Right lobe of liver (tissue), 4 donors: Measurements from ENCODE around the gene MAP1B.

Source experiments
- POLR2A ChIP-seq: fragments of 450-650 bp; IDR thresholded peaks from one replicate; pipeline ENCODE4 v1.6.1; 2017; ENCODE audit warnings: antibody characterized with exemption, mild to moderate bottlenecking
- TF ChIP-seq, protein P1 (sequence below), 4 donors: fragments of 200-600 bp in 3 of 4; fragments of 450-650 bp in 1 of 4; IDR thresholded peaks; one replicate each; pipeline versions ENCODE4 v1.5.1 to v1.8.0; 2016 to 2022; ENCODE audit warnings: antibody characterized with exemption in 4 of 4, mild to moderate bottlenecking in 2 of 4
- donor health status: DM: no; HTN: no; CAD: no.
- donor health status: DM: no; HTN: no; CAD: no.
- donor health status: DM: no; HTN: yes; CAD: no.

GRCh38 chr5:72189146-72189545 is 81.9 kb downstream of the MAP1B start:
- TF ChIP-seq, protein P1, sequence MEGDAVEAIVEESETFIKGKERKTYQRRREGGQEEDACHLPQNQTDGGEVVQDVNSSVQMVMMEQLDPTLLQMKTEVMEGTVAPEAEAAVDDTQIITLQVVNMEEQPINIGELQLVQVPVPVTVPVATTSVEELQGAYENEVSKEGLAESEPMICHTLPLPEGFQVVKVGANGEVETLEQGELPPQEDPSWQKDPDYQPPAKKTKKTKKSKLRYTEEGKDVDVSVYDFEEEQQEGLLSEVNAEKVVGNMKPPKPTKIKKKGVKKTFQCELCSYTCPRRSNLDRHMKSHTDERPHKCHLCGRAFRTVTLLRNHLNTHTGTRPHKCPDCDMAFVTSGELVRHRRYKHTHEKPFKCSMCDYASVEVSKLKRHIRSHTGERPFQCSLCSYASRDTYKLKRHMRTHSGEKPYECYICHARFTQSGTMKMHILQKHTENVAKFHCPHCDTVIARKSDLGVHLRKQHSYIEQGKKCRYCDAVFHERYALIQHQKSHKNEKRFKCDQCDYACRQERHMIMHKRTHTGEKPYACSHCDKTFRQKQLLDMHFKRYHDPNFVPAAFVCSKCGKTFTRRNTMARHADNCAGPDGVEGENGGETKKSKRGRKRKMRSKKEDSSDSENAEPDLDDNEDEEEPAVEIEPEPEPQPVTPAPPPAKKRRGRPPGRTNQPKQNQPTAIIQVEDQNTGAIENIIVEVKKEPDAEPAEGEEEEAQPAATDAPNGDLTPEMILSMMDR (IDR thresholded peaks at IDR 0.05), result no peak
- TF ChIP-seq POLR2A, result no peak
